ENCODE measurements around the gene EFCAB11.

EFCAB11 gene, protein sequence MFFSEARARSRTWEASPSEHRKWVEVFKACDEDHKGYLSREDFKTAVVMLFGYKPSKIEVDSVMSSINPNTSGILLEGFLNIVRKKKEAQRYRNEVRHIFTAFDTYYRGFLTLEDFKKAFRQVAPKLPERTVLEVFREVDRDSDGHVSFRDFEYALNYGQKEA

DNA sequence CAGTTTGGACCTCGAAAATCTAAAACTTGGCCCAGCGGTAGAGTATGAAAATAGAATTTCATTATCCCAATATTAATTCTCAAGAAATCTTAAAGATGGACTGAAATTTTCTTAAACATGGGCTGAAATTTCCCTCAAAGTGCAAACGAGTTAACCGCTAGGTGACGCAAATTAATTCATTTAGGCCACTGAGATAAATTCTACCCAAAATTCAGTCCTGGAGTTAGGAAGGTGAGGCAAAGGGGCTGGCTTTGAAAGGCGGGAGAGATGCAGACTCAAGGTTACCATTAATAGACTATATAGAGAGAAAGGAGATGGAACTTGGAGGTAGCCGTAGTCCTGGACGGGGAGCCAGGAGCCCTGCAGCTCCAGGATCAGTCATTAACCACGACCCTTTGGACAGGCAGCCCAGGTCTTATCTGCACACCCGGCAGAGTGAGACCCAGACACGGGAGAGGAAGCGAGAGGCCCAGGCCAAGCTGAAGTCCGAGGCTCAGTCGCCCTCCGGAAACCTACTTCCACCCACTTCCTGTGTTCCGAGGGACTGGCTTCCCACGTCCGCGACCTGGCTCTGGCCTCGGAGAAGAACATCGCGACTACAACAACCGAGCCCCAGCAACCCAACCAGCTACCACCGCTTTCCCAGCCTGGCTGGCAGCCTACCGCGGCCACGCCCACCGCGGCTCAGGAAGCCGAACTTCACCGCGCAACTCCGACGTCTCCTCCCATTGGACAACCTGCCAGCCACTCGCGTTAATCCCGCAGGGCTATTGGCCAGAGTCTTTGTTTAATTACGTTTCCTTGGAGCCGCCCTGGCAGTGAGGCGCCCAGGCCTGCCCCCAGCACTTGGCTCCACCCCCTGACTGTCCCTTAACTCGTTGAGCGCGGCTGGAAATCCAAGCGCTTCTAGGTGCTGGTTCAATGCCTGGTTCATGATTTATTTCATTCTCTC is at the start of gene EFCAB11:
Gene EFCAB11 (minus strand): TSS at position 661 of the 952 bp plus-strand sequence. CDS start 70 bp downstream, at position 591.
- DNase-seq (ENCODE audit: low read depth) = peak; percentile 93

DNA sequence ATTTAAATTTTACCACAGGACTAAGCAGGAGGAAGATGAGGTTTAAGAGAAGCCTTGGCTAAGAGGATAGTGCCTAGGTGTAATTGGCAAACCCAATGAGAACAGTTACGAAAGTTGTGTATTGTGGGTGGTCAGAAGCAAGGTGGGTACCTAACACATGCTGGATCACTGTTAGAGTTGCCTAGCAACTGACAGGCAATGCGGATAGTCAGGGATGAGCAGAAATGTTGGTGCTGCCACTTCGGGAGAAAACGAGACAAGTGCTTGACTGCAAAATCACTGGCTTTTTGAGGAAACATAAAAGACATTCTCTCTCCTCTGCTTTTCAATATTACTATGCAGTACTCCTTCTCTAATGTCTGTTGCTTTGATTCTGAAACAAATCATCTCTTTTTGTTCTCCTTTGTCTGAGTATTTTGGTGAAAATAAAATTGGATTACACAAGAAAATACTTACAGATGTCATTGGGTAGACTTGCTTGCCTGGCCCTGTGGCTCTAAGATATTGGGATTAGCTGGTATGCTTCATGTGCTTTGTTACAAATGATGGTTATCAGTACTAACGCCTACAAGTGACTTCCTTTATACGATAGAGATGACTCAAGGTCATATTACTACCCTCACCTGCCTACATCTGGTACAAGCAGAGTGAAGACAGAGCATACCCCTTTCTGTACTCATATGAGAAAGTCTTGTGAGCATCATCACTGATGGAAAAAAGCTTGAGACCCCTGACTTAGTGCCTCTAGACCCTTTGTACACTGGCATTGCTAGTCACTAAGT is 49.2 kb upstream of the EFCAB11 start:
- DNase-seq (ENCODE audit: low read depth) = no peak

DNA sequence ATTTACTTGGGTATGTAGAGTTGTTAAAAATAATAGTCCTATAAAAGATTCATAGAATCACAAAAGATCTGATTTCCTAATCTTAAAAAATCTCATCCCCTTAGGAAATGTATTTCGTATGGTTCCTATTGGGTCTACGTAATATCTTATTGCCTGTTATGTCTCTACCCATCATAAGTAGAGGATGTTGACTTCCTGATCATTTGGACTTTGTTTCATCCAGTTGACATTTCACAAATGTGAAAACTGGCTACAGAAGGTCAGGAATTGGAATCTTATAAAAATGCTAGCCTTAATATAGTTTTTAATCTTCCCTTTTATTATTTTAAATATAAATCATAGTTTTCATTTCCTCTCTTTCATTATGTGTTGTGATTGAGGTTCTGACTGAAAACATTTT is 46.4 kb upstream of the EFCAB11 start:
- DNase-seq (ENCODE audit: low read depth) = no peak

DNA sequence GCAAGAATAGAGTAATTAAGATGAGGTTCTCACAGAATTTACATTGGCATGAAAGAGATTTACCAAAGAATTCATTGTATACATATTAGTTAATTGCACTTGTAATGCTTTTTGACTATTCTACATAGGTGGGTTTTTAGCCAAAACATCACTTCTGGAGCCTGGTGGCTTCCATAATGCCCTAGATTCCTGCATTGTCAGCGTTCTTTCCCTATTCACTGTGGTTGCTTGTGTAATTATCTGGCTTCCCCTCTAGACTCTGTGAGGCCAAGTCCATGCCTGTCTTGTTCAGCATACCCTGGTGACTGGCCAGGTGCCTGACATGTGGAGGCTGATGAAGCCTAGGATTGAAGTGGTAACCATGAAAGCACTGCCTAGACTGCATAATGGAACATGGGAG is 42.4 kb upstream of the EFCAB11 start:
- DNase-seq (ENCODE audit: low read depth) = no peak

DNA sequence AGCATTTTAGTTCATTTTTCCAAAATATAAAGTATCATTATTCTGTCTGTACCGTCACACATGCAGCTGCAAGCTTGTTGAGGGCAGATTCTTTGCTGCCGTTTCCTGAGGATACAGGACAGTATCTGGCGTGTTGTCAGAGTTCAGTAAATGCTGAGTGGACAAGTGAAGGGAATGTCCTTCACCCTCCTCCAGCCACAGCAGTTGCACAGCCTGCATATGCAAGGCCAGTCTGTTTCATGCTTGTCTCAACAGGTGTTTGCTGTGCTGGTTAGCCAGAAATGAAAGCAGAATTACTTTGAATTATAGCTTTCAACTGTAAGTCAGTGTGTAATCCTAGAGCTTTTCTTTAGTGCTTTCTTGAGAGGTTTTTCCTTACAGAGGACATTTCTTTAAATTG is 37.7 kb upstream of the EFCAB11 start:
- DNase-seq (ENCODE audit: low read depth) = no peak

DNA sequence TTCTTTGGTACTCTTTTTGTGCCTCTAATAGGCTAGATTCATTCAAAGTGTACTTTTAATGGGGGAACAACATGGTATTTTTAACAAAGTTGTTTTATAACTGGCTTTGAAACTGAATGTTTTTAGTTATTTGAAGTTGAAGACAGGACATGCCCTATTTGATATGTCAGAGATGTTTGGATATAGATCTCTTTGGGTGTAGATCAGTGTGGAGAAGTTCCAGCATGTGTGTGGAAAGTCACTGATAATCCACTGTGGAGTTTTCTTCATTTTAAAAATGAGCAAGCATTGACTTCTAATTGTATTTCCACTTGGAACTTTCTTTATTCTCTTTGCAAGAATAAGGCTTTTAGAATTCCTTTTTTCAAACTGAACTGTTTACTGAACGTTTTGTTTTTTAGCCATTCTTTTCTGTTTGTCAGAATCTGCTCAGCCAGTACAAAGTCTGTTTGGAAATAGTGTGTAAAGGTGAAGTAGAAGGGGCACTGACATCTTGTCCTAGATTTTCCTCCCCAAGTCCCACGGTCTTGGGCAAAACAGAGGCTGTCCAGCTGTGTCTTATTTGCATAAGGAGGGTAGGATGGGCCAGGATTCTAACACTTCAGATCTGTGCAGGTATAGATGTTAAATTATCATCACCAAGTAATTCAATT is 36.2 kb upstream of the EFCAB11 start:
- DNase-seq (ENCODE audit: low read depth) = no peak

DNA sequence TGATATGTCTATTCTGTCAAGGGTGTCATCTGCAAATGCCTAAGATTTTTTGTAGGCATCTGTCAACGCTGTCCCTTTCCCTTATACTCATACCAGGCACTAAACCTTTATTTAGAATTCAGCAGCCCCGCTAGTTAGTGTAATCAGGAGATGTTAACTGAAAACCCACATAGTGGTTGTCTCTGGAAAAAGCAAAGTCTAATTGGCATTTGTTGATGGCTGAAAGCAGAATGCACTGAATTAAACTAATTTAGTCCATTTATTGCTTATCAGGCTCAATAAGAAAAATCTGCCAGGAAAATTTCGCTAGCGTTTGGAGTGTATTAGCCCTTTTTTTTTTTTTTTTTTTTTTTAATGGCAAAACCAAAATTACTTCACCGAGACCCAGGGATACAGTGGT is 35.7 kb upstream of the EFCAB11 start:
- no peak for DNase-seq (ENCODE audit: low read depth)

DNA sequence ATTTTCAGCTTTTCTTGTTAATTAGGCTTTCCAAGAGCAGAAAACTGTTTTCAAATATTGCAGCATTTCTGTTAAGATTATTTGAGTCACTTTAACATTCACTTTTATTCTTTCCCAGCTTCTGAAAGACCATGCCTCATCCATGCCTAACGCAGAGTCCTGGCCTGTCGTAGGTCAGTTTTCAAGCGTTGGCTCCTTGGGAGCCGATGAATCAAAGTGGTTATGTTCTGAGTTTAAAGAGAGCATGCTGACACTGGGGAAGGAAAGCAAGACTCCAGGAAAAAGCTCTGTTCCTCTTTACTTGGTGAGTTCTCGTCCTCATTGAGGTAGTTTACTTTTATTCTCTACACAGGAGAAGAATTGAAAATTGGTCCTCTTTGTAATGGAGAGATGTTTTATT is 34.3 kb upstream of the EFCAB11 start:
- no peak for DNase-seq (ENCODE audit: low read depth)

DNA sequence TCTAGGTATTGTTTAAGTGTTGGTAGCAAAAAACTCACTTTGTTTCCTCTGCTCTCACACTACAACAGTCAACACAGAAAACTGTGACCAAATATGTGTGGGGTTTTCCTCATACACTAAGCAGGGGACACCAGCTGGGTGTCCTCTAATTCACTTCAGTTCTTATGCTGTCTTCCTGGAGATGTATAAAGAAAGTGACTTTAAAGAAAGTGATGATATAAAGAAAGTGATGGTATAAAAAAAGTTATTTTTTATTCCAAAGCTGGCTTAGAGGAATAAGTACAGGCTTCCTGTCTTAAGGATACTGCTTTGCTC is 32.6 kb upstream of the EFCAB11 start:
- no peak for DNase-seq (ENCODE audit: low read depth)

DNA sequence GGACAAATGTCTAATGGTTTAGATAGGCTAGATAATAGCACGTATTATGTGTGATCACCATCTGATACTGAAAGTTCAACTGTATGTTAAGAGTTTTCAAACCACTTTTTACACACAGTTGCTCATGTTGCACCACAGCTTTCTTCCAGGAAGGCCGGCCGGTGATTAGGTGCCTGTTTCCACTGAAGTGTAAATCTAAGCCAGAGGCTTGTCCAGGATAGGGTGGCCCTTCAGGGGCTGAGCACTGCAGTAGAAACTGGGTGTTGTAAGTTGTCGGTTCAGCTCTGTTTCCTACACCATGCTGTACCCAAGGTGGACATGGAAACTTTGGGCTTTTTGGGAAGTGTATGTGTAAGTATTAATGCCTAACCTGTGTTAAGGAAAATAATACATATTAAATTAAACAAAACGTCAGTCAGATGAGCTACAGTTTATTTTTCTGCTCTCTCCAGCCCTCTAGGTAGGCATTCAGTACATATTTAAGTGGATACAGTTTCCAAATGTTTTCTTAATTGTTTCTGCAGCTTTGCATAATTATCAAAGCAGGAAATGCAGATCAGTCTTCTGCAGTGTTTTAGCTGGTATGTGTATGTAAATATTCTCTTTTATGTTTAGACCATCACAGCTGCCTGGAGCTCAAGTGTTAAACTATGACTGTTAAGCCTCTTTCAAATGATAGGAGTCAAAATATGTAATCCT is 32.1 kb upstream of the EFCAB11 start:
- DNase-seq (ENCODE audit: low read depth) = no peak

DNA sequence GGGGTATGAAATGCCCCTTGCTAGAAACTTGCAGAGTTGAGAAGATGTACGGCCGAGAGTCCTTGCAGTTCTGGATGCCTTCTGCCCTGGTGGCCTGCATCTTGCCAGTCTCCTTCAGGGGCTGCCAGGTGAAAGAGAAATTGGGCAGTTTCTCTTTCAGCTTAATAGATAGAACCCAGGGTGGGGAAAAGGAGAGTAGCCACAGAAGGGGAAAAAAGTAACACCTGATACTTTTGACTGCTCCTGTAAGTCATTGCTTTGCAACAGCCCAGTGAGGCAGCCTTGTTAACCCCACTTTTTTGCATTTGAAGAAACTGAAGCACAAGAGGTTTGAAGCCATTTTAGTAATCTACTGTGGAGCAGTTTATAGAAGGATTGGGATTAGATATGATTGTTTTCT is 28.8 kb upstream of the EFCAB11 start:
- DNase-seq (ENCODE audit: low read depth) = no peak

DNA sequence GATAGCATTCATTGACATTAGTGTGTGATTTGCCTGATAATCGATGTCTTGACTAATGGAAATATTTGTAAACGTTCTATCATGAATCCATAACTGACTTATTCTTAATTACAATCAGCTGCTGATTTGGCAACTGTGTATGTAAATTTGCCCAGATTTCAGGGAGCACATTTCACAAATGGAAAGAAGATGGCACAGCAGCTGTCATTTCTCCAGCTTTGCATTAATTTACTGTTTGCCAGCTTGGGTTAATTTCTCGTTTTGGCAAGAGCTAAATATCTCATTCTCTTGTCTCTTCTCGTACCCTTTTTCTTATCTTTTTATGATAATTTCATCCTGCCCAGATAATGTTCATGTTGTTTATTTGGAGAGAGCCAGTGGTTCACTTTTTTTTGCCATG is 24.1 kb upstream of the EFCAB11 start:
- DNase-seq (ENCODE audit: low read depth) = no peak

DNA sequence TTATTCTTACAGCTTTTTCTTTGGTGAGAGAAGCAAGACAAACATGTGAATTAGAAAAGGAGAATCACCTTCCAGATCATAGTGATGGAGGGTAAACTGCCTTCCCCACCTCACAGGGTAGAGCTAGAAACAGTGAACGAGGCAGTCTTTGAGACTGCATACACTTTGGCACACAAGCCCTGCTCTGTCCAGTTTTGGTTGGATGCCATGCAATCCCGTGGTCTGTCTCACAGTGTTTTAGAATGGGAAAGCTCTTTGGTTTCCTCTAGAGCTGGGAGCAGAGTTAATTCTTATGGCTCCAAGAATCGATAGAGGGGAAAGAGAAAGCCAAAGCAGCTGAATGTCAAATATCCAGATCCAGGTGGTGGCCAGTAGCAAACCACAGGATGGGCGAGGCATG is 23.1 kb upstream of the EFCAB11 start:
- no peak for DNase-seq (ENCODE audit: low read depth)

DNA sequence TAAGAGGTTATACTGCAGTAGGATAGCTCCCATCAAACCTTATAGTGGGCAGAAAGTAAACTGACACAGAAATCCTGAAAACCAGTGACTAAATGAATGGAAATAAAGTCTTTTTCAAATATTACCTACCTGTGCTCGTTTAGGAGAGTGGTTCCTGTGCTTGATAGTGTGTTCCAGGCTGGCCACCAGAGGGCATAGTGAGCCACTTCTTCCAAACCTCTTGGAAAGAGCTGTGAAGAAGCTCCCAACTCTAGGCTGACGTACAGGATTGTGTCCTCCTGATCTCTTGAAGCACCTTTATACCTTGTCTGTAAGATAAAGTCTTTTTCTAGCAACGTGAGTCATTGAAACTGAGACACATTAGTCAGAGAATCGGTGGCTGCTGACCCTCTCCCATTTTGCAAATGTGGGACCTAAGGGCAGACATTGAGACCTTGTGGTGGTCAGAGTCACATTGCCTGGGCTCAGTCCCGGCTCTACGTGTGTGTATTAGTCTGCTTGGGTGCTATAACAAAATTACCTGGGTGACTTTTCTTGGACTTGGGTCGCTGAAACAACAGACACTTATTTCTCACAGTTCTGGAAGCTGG is 18.8 kb upstream of the EFCAB11 start:
- DNase-seq (ENCODE audit: low read depth) = peak; percentile 16

DNA sequence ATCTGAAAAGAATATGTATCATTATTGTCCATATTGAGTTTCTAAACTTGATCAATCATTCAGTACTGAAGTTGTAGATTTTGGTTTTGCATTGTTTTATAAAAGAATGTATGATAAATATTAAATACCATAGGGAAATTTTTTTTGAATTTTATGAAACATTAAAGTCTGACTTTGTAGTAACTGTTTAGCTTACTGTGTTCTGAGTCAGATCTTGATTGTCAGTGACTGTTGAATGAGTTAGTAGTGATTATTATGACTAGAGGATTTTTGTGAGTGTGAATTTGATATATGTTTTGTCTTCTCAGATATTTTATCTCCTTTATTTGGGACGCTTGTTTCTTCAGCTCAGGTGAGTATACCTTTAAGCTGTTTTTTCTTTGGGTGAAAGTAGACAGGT is 11.3 kb upstream of the EFCAB11 start:
- DNase-seq (ENCODE audit: low read depth) = no peak

DNA sequence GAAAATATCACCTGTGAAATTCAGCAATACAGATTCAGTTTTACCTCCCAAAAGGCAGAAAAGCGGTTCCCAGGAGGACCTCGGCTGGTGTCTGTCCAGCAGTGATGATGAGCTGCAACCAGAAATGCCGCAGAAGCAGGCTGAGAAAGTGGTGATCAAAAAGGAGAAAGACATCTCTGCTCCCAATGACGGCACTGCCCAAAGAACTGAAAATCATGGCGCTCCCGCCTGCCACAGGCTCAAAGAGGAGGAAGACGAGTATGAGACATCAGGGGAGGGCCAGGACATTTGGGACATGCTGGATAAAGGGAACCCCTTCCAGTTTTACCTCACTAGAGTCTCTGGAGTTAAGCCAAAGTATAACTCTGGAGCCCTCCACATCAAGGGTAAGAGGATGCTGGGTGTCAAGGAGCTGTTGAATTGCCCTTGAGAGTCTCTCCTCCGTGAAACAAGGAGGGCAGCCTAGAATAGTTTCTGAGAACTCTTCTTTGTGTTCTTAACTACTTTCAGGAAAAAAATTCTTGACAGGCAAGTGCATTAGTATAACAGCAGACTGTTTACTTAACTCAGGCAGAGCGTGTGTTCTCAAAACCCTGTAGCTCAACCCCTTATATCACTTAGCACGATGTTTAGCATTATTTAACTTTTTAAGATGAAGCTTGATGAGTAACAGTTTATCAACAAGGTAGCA is 8.9 kb upstream of the EFCAB11 start:
- no peak for DNase-seq (ENCODE audit: low read depth)

DNA sequence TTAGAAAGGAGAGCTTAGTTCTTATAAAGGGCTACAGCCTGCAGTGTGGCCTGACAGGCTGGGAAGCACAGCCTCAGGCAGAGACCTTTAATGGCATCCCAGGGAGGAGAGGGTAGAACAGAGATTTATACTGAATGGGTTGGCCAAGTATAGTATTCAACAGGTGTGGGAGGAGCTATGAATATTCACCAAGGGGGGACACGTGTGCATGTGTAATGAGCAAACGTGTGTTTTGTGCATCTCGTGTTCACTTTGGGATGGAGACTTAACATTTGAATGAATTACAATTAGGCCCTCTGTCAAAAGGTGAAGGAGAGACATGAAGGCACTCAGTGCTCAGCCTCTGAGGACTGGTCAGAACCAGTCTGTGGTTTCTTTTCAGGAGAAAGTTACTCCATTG is 6.4 kb upstream of the EFCAB11 start:
- no peak for DNase-seq (ENCODE audit: low read depth)

DNA sequence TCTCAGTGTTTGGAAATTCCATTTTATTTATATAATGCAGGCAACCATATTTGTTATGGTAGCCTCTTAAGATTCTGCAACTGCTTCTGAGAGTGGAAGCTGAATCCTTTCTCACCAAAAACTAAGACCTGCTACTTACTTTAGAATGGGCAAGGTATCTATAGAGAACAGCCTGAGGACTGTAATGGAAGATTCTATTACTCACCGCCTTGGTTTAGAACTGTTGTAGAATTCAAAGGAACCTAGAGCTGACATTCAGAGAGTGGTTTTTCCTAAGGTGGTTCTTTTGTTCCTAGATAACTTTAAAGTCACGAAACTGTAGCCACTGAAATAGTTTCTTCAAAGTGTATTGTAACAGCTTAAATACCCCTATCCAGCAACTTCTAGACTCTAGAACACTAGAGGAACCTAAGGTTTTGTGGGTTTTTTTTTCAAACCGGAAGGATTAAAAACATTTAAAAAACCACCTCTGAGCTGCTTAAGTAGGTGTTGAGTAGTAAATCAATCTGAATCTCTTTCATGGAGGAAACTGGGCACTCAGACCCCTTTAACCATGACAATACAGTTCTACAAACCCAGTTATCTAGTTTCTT is 5.4 kb upstream of the EFCAB11 start:
- no peak for DNase-seq (ENCODE audit: low read depth)

DNA sequence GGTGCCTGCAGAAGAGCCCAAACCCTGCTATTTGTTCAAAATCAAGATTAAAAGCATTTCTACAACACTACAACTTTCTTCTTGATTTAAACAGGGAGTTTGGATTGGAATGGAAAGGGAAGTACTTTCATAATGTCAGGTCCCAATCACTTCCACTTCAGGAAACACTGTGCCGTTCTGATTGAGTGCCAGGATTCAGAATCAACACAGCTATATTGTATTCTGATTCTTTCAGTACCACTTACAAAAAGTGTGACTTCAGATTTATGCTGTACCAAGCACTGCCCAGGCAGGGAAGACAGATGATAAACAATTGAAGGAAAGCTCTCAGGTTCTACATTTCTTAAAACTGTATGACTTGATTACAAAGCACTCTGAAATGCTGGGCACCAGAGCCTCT is 4.4 kb upstream of the EFCAB11 start:
- no peak for DNase-seq (ENCODE audit: low read depth)

DNA sequence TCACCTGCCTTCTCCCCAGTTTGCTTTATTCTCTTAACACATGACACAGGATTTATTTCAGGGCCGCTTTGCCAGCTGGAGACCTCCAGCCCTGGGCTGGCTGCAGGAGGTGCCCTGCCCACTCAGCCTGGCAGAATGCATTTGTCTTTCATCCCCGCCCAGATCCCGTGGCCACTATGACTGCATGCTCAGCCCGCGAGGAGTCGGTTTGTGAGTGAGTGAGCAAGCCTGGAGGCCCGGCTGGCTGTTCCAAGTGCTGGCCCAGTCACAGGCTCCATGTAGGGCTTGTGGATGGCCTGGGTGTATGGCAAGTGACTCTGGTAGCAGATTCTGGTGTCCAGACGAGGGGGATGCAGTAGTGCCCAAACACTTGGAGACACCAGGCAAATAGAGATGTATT is 3.3 kb upstream of the EFCAB11 start:
- no peak for DNase-seq (ENCODE audit: low read depth)

DNA sequence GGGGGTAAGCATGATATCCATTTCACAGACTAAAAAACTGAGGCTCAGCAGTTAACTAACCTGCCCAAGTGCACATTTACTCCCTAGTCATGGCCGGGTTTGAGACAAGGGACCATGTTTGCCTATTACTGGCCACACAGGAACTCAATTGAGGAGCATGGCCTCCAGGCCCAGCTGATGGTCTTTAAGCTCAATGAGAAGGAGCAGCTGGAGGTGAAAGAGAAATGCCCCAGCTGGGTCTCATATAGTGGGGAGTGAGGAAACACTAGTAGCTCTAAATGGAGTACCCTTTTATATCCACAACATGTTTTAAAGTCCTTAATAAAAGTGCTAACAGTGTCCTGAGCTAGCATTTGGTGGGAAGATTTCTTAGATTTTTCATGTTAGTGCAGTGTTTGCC is 2.8 kb upstream of the EFCAB11 start:
- DNase-seq (ENCODE audit: low read depth) = no peak
